WI38 (cell line): ENCODE measurements around the gene SIRT2.

Experiments
- H3K4me3 ChIP-seq: 2 replicates; pipeline ENCODE4 v1.5.1; 2011; ENCODE audit warnings: low read depth, mild to moderate bottlenecking, control low read depth, low read length
- CTCF ChIP-seq: IDR thresholded peaks from 2 replicates; pipeline ENCODE4 v1.5.1; 2012; ENCODE audit warnings: low read depth, mild to moderate bottlenecking, control low read depth, low read length

The SIRT2 gene

GRCh38 chr19:38928391-38929001 lies 29.1 kb upstream of the SIRT2 start:
- H3K4me3 ChIP-seq: no peak overlapping the region
- TF ChIP-seq CTCF: no peak

DNA sequence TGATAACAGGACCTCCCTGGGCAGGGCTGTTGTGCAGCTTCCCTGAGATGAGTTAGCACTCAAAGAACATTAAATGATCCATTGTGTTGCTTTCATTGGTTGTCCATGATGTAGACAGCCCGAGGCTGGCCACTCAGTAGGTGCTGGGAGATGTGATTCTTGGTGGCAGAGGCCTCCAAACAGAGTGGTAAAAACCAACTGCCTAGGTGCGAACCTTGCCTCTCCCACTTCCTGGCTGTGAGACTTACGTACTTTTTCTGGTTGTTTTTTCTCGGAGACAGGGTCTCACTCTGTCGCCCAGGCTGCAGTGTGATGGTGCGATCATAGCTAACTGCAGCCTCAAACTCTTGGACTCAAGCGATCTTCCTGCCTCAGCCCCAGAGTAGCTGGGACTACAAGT lies 25.0 kb upstream of the SIRT2 start:
- TF ChIP-seq CTCF: no peak
- H3K4me3 ChIP-seq: no peak overlapping the region

GRCh38 chr19:38922482-38922881 lies 23.1 kb upstream of the SIRT2 start:
- no peak for TF ChIP-seq CTCF
- no peak overlapping the region for H3K4me3 ChIP-seq

GRCh38 chr19:38921420-38922274 lies 22.2 kb upstream of the SIRT2 start:
- no peak overlapping the region for H3K4me3 ChIP-seq
- TF ChIP-seq CTCF: no peak

DNA sequence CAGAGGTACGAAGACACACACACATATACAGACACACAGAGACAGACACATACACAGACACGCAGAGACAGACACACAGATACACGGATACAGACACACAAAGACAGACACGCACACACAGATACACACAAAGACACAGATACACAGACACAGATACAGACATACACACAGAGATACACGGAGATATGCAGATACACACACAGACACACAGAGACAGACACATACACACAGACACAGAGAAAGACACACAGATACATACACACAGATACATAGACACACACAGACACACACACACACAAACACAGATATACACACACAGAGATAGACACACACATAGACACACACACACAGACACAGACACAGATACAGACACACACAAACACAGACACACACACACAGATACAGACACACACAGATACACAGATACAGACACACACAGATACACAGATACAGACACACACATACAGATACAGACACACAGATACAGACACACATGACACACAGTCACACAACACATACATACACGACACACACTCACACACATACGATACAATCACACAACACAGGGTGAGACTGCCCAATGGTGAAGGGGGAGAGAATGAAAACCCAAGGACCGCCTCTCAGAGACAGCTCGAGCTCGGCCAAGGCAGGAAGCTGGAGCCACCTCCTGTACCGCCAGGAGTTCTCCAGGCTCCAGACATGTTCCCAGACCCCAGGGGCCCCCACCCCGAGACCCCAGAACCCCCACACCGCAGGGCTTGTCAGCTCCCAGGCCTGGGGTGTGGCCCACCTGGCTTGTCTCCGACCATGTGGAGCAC lies 21.4 kb upstream of the SIRT2 start:
- no peak overlapping the region for H3K4me3 ChIP-seq
- TF ChIP-seq CTCF: no peak

DNA sequence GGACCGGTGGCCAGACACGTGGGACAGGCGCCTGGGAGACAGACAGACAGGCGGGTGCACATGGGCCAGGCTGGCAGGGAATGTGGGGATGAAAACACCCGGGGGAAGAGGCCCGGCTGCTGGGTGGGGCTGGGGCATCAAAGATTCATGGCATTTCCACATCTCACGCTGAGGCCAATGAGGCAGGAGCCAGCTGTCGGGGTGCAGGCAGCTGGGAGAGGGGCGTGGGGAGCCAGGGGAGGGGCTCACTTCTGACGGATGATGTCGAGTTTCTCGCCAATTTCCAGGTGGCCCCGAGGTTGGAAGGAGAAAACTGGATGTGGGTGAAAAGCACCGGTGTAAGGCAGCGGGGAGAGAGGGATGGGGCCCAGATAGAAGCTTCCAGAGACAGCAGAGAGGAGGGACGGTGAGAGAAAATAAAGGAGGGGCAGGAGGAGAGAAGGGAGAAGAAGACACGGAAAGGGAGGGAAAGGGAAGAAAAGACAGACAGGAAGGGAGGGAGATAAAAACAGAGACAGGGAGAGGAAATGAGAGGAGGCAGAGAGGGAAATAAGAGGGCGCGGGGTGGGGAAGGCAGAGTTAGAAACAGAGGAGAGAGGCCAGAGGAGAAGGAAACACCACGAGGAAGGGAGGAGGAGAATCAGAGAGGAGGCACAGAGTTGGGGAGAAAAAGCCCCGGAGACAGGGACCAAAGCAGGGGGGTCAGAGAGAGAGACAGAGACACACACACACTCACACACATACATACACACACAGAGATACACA lies 20.6 kb upstream of the SIRT2 start:
- TF ChIP-seq CTCF: no peak

More for the DNA sequence above, 20.6 kb upstream of the SIRT2 start:
- H3K4me3 ChIP-seq: no peak overlapping the region
